ENCODE results near the gene NRF1.
"Not testable (repeated sequence)": the region's sequence is repeated elsewhere in the genome, so short reads cannot be mapped to it uniquely, and the experiment has no call there.

NRF1 gene

DNA sequence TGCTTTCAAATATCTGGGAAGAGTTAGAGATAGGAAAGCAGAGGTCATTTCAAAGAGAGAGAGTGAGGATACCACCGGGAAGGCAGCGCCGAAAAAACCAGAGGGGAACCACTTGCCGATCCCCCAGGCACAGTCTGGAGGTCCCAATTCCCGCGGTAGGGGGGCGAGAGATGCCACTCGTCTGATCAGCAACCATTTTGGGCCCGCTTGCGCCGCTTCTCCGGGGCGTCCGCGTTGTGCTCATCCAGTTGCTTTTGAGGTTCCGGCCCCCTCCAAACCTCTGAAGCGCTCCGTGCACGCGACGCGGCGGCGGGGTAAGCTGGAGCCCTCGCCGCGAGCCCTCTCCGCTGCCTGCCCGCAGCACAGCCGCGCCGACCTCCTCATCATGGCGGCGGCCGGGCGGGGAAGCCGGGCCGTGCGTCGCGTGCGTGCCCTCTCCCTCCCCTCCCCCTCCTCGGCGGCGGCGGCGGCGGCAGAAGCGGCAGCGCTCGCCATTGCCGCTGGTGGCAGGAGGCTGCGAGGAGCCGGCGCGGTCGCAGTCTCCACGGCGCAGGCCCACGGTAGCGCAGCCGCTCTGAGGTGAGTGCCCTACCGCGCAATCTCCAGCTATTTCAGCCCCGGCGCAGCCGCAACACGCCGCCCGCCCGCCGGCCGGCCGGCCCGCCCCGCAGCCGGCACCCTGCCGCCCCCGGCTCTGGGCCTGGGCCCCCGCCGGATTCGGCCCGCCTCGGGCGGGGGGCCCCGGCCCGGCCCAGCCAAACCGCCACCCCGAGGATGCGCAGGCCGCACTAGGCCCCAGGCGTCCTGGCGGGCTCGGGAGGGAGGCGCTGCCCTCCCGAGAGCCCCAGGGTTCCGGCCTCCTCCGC lies at the start of gene NRF1:
Gene NRF1 (plus strand): TSS at position 475 of the 866 bp plus-strand sequence. CDS start 45,632 bp downstream, outside the sequence.
- DNase-seq (ENCODE audit: low spot score) = peak; percentile 95

DNA sequence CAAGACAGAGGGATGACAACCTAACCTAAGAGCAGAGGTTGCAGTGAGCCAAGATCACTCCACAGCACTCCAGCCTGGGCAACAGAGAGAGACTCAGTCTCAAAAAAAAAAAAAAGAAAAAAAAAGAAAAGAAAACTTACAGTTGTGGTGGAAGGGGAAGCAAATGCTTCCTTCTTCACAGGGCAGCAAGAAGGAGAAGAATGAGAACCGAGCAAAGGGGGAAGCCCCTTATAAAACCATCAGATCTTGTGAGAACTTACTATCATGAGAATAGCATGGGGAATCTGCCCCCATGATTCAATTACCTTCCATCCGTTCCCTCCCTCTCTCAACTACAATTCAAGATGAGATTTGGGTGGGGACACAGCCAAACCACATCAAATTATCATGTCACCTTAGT lies 45.2 kb upstream of the NRF1 start:
- not testable (repeated sequence) for DNase-seq (ENCODE audit: low spot score)

- no peak for DNase-seq (ENCODE audit: low spot score)
These were observed 44.1 kb upstream of the NRF1 start for GRCh38 chr7:129567377-129567776.

DNA sequence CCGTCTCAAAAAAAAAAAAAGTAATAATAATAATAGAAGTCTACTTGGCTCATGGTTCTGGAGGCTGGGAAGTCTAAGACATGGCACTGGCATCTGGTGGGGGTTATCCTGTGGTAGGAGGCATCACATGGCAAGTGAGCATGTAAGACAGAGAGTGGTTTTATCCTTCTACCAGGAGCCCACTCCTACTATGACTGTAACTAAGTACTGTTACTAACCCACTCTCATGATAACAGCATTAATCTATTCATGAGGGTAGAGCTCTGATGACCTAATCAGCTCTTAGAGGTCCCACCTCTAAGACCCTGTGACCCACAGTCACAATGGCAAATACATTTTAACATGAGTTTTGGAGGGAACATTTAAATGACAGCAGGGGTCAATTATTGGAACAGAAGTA lies 43.3 kb upstream of the NRF1 start:
- DNase-seq (ENCODE audit: low spot score) = no peak

GRCh38 chr7:129569326-129569725 lies 42.2 kb upstream of the NRF1 start:
- no peak for DNase-seq (ENCODE audit: low spot score)

- DNase-seq (ENCODE audit: low spot score) = peak; percentile 84
These were observed 41.7 kb upstream of the NRF1 start for GRCh38 chr7:129569811-129570215.

- DNase-seq (ENCODE audit: low spot score) = no peak
These were observed 40.3 kb upstream of the NRF1 start for GRCh38 chr7:129571201-129571600.

- DNase-seq (ENCODE audit: low spot score) = no peak
These were observed 39.3 kb upstream of the NRF1 start for GRCh38 chr7:129572205-129572604.

DNA sequence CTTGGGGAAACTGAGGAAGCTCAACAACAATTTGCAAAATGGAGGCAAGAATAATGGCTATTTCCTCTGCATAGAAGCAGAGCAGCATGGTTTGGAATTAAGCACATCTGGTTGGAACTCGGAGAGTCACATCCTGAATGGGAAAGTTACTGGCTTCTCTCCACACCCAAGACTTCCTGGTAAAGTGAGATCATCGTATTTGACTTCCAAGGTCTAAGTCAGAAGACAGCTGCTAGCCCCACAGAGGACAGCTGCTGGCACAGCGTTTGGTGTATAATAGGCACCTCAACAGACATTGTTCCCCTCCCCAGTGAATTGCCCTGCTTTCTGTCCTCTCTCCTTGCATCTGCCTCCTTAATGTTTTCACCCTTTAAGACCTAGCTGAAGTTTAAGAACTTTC lies 37.0 kb upstream of the NRF1 start:
- DNase-seq (ENCODE audit: low spot score) = peak; percentile 66

DNA sequence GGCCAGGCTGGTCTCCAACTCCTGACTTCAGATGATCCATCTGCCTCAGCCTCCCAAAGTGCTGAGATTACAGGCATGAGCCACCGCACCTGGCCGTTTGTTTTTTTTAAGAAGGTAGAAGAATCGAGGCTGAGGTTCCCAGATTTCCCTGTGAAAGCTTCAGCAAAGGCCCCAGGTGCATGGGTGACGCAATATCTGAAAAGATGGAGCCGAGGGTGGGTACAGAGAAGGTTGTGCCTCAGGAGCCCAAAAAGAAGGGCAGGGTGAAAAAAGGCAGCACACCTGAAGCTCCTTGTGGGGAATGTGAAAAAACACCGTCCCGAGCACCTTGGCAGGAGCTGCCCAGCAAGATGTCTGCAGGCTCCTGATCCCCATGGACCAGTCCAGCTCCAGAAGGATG lies 35.8 kb upstream of the NRF1 start:
- no peak for DNase-seq (ENCODE audit: low spot score)

DNA sequence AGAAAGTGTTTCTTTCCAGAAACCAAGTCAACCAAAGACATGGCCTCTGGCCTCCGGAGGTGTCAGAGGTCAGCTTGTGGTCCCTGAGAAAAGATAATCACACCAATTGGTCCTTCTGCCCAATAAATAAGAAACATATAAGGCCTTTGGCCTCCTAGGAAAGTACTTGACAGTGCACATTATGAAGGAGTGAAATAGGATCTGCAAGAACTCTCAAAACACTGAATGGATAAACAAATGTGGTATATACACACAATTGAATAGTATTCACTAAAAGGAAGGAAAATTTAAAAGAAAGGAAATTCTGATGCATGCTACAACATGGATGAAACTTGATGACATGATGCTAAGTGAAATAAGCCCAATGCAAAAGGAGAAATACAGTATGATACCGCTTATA lies 35.4 kb upstream of the NRF1 start:
- DNase-seq (ENCODE audit: low spot score) = no peak

DNA sequence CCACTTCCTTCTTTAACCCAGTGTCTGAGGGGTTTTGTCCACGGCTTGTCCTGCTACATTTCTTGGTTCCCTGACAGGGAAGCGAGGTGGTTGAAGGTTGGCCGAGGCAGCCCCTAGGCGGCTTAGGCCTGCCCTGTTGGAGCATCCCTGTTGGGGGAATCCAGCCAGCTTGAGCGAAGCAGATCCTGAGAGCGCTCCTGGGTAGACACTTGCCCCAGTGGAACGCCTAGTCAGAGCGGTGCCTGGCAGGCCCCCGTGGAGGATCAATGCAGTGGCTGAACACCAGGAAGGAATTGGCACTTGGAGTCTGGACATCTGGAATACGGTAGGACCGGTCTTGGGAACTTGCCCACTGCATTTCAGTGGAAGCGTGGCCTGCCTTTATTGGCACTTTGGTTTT lies 32.7 kb upstream of the NRF1 start:
- no peak for DNase-seq (ENCODE audit: low spot score)

- not testable (repeated sequence) for DNase-seq (ENCODE audit: low spot score)
These were observed 25.3 kb upstream of the NRF1 start for GRCh38 chr7:129586179-129586578.

GRCh38 chr7:129588268-129588667 lies 23.3 kb upstream of the NRF1 start:
- no peak for DNase-seq (ENCODE audit: low spot score)

DNA sequence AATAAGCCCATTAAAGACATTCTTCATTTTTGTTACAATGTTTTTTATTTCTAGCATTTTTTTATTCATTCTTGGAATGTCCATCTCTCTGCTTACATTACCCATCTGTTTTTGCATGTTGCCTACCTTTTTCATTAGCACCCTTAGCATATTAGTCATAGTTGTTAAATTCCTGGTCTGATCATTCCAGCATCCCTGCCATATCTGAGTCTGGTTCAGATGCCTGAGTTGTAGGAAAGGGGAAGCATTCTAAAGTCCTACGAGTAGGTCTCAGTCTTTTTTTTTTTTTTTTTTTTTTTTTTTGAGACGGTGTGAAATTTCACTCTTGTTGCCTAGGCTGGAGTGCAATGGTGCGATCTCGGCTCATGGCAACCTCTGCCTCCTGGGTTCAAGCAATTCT lies 19.7 kb upstream of the NRF1 start:
- no peak for DNase-seq (ENCODE audit: low spot score)

- DNase-seq (ENCODE audit: low spot score) = not testable (repeated sequence)
These were observed 15.1 kb upstream of the NRF1 start for GRCh38 chr7:129596386-129596785.

DNA sequence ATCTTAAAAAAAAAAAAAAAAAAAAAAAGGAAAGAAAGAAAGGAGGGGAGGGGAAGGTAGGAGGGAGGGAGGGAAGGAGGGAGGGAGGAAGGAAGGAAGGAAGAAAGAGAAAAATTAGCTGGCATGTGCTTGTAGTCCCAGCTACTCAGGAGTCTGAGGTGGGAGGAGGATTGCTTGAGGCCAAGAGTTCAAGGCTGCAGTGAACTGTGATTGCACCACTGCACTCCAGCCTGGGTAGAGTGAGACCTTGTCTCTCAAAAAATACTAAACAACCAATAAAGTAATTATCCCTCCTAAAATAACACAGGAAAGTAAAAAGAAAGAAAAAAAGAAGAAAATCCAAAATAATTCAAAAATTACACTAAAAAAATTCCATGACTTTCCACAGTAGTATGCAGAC lies 13.8 kb upstream of the NRF1 start:
- no peak for DNase-seq (ENCODE audit: low spot score)

- DNase-seq (ENCODE audit: low spot score) = no peak
These were observed 12.3 kb upstream of the NRF1 start for GRCh38 chr7:129599174-129599573.

DNA sequence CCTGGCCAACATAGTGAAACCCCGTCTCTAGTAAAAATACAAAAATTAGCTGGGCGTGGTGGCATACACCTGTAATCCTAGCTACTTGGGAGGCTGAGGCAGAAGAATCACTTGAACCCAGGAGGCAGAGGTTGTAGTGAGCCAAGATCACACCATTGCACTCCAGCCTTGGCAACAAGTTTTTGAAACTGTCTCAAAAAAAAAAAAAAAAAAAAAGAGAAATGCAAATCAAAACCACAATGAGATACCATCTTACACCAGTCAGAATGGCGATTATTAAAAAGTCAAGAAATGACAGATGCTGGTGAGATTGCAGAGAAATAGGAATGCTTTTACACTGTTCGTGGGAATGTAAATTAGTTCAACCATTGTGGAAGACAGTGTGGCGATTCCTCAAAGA lies 7.9 kb upstream of the NRF1 start:
- DNase-seq (ENCODE audit: low spot score) = not testable (repeated sequence)

DNA sequence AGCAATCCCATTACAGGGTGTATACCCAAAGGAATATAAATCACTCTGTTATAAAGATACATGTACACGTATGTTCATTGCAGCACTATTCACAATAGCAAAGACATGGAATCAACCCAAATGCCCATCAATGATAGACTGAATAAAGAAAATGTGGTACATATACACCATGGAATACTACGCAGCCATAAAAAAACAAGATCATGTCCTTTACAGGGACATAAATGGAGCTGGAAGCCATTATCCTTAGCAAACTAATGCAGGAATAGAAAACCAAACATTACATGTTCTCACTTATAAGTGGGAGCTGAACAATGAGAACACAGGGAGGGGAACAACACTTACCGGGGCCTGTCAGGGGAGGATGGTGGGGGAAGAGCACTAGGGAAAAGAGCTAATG lies 7.5 kb upstream of the NRF1 start:
- DNase-seq (ENCODE audit: low spot score) = not testable (repeated sequence)

- no peak for DNase-seq (ENCODE audit: low spot score)
These were observed 6.6 kb upstream of the NRF1 start for GRCh38 chr7:129604713-129605437.

GRCh38 chr7:129605960-129606614 lies 5.4 kb upstream of the NRF1 start:
- DNase-seq (ENCODE audit: low spot score) = no peak

GRCh38 chr7:129606803-129607202 lies 4.7 kb upstream of the NRF1 start:
- no peak for DNase-seq (ENCODE audit: low spot score)

Measured in AG08396 (cell line).